Measurements from ENCODE around the gene GRAP. TPM values are rescaled to one million over a fixed set of nuclear protein-coding genes. Genes with fewer than 3 reads are reported as not detected.

GRAP gene
- total RNA-seq, 1 experiment from 2014 or later: 0.26 TPM

- Histone ChIP-seq H3K9me3 (ENCODE audit: low read depth, low read length, poor library complexity, severe bottlenecking) (no peaks in the 10 kb centered on the region), H3K36me3 (ENCODE audit: insufficient read depth, low read length, poor library complexity, severe bottlenecking) (no peaks in the 10 kb centered on the region), H3K4me3 (ENCODE audit: low read depth, low read length, poor library complexity, severe bottlenecking) (no peak overlapping the region), H3K27ac (ENCODE audit: low read depth, low read length, poor library complexity, severe bottlenecking) (no peak overlapping the region), H3K27me3 (replicated peaks; ENCODE audit: insufficient read depth, low read depth, low read length, poor library complexity) (no peaks in the 10 kb centered on the region), H3K4me1 (ENCODE audit: insufficient read depth, low read length, poor library complexity, severe bottlenecking) (no peaks in the 10 kb centered on the region)
- ChIA-PET CTCF (no interaction called here), POLR2A (ENCODE audit: low non-redundant PET) (no interaction called here)
- intact Hi-C loops (cut with micrococcal nuclease; ENCODE audit: unreplicated experiment): no loop called here
- TF ChIP-seq EZH2 (IDR thresholded peaks at IDR 0.05; ENCODE audit: borderline replicate concordance, low read depth, low read length, poor library complexity, severe bottlenecking) (no peak), CTCF (conservative IDR thresholded peaks at IDR 0.05; ENCODE audit: low read depth, low read length) (no peak)
- BruUV-seq (replicated peaks): no TSS peak
- DNase-seq (ENCODE audit: low spot score): no peak
Measured at GRCh38 chr17:19024101-19025078, 22.4 kb downstream of the GRAP start.

- ChIA-PET CTCF (interaction anchor here (0.6 kb wide), 1 partner anchor 62 kb away, joined by 3 read pairs; no protein-coding TSS in a partner anchor), POLR2A (ENCODE audit: low non-redundant PET) (no interaction called here)
- Histone ChIP-seq H3K27me3 (replicated peaks; ENCODE audit: insufficient read depth, low read depth, low read length, poor library complexity) (no peaks in the 10 kb centered on the region), H3K36me3 (ENCODE audit: insufficient read depth, low read length, poor library complexity, severe bottlenecking) (no peaks in the 10 kb centered on the region), H3K9me3 (ENCODE audit: low read depth, low read length, poor library complexity, severe bottlenecking) (no peaks in the 10 kb centered on the region), H3K4me3 (ENCODE audit: low read depth, low read length, poor library complexity, severe bottlenecking) (no peak overlapping the region), H3K27ac (ENCODE audit: low read depth, low read length, poor library complexity, severe bottlenecking) (no peak overlapping the region), H3K4me1 (ENCODE audit: insufficient read depth, low read length, poor library complexity, severe bottlenecking) (no peaks in the 10 kb centered on the region)
- BruUV-seq (replicated peaks): no TSS peak
- intact Hi-C loops (cut with micrococcal nuclease; ENCODE audit: unreplicated experiment): no loop called here
- no peak for DNase-seq (ENCODE audit: low spot score)
- TF ChIP-seq EZH2 (IDR thresholded peaks at IDR 0.05; ENCODE audit: borderline replicate concordance, low read depth, low read length, poor library complexity, severe bottlenecking) (no peak), CTCF (conservative IDR thresholded peaks at IDR 0.05; ENCODE audit: low read depth, low read length) (no peak)
Measured at GRCh38 chr17:19023209-19023999, 23.4 kb downstream of the GRAP start.

GRCh38 chr17:19022747-19023146 is 24.0 kb downstream of the GRAP start:
- Histone ChIP-seq H3K9me3 (ENCODE audit: low read depth, low read length, poor library complexity, severe bottlenecking) (no peaks in the 10 kb centered on the region), H3K4me1 (ENCODE audit: insufficient read depth, low read length, poor library complexity, severe bottlenecking) (no peaks in the 10 kb centered on the region), H3K4me3 (ENCODE audit: low read depth, low read length, poor library complexity, severe bottlenecking) (no peak overlapping the region), H3K36me3 (ENCODE audit: insufficient read depth, low read length, poor library complexity, severe bottlenecking) (no peaks in the 10 kb centered on the region), H3K27me3 (replicated peaks; ENCODE audit: insufficient read depth, low read depth, low read length, poor library complexity) (no peaks in the 10 kb centered on the region), H3K27ac (ENCODE audit: low read depth, low read length, poor library complexity, severe bottlenecking) (no peak overlapping the region)
- DNase-seq (ENCODE audit: low spot score): no peak
- POLR2A ChIA-PET (ENCODE audit: low non-redundant PET): no interaction called here
- TF ChIP-seq CTCF (conservative IDR thresholded peaks at IDR 0.05; ENCODE audit: low read depth, low read length) (no peak), EZH2 (IDR thresholded peaks at IDR 0.05; ENCODE audit: borderline replicate concordance, low read depth, low read length, poor library complexity, severe bottlenecking) (no peak)
- CTCF ChIA-PET: interaction anchor here (0.6 kb wide), 1 partner anchor 62 kb away, joined by 3 read pairs; no protein-coding TSS in a partner anchor
- intact Hi-C loops (cut with micrococcal nuclease; ENCODE audit: unreplicated experiment): no loop called here
- no TSS peak for BruUV-seq (replicated peaks)
